Cardiac muscle cell (in vitro differentiated cells and primary cell): ENCODE results near the gene UCHL1. TPM values are rescaled to one million over a fixed set of nuclear protein-coding genes. Genes with fewer than 3 reads are reported as not detected.

Experiments
- DNase-seq, 2 donors: peaks; one replicate each; pipeline versions ENCODE4 v3.0.0 to v3.0.0-alpha.2; 2010 to 2017; ENCODE audit warnings: low read depth in 1 of 2, low spot score in 1 of 2
- H3K27ac ChIP-seq: fragments of 200-600 bp; sonication (generic); 2 replicates; pipeline ENCODE4 v1.5.1; 2016
- H3K27me3 ChIP-seq: fragments of 200-600 bp; sonication (generic); 2 replicates; pipeline ENCODE4 v1.6.0; 2016; ENCODE audit warnings: control low read depth
- H3K36me3 ChIP-seq: fragments of 200-600 bp; sonication (generic); 2 replicates; pipeline ENCODE4 v1.5.1; 2016; ENCODE audit warnings: control low read depth
- H3K4me1 ChIP-seq: fragments of 200-600 bp; sonication (generic); 2 replicates; pipeline ENCODE4 v1.8.1; 2017; ENCODE audit warnings: low read depth, mild to moderate bottlenecking, mixed run types
- H3K4me3 ChIP-seq: fragments of 200-600 bp; sonication (generic); 2 replicates; pipeline ENCODE4 v1.5.1; 2016; ENCODE audit warnings: mild to moderate bottlenecking
- H3K9me3 ChIP-seq: fragments of 200-600 bp; sonication (generic); 2 replicates; pipeline ENCODE4 v1.5.1; 2017; ENCODE audit warnings: low read depth, mild to moderate bottlenecking, control low read depth
- polyA plus RNA-seq: library from polyadenylated mRNA; unstranded; fragments of >200 nt; fragmentation: Nextera tagmentation; extraction: Ambion mirVana; gene quantifications from 2 replicates; pipeline ENCODE4 v1.2.1, GENCODE V29; 2016
- total RNA-seq: library from RNA; depleted of rRNA; stranded (reverse); fragments of >200 nt; gene quantifications from 2 replicates; pipeline ENCODE4 v1.2.3, GENCODE V29; 2016
- TF ChIP-seq, protein P1 (sequence below): IDR thresholded peaks from 2 replicates; pipeline ENCODE4 v1.5.1; 2012; ENCODE audit warnings: low read depth, mild to moderate bottlenecking, low read length

Gene UCHL1
- total RNA-seq (36.3 and 71.8 TPM in 2 replicates), polyA plus RNA-seq (33.3 and 60.3 TPM in 2 replicates)

DNA sequence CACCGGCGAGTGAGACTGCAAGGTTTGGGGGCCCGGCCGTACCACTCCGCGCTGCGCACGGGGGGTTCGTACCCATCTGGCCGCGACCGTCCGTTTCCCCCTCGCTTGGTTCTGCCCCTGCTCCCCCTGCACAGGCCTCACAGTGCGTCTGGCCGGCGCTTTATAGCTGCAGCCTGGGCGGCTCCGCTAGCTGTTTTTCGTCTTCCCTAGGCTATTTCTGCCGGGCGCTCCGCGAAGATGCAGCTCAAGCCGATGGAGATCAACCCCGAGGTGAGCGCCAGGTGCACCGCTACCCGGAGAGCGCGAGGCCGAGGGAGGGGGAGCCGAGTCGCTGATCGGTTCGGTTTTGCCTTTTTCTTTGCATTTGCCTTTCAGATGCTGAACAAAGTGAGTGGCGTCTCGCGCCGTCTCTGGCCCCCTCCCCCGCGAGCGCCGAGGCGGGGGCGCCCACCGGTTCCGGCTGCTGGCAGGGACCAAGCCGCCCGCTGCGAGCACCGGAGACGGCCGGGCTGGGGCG lies at the start of gene UCHL1:
Gene UCHL1, plus strand, starts transcription at position 189 of the 517 bp plus-strand sequence. Its CDS starts 49 bp downstream, at position 238.
- Histone ChIP-seq H3K27me3 (peaks cover 33% of the 10 kb centered on the region), H3K4me1 (no peaks in the 10 kb centered on the region), H3K9me3 (no peaks in the 10 kb centered on the region), H3K36me3 (no peaks in the 10 kb centered on the region), H3K27ac (no peak within 1 kb of the TSS), H3K4me3 (peak within 1 kb of the TSS; percentile 48)
- peak; percentile 80 to 93 for DNase-seq
- TF ChIP-seq, protein P1, sequence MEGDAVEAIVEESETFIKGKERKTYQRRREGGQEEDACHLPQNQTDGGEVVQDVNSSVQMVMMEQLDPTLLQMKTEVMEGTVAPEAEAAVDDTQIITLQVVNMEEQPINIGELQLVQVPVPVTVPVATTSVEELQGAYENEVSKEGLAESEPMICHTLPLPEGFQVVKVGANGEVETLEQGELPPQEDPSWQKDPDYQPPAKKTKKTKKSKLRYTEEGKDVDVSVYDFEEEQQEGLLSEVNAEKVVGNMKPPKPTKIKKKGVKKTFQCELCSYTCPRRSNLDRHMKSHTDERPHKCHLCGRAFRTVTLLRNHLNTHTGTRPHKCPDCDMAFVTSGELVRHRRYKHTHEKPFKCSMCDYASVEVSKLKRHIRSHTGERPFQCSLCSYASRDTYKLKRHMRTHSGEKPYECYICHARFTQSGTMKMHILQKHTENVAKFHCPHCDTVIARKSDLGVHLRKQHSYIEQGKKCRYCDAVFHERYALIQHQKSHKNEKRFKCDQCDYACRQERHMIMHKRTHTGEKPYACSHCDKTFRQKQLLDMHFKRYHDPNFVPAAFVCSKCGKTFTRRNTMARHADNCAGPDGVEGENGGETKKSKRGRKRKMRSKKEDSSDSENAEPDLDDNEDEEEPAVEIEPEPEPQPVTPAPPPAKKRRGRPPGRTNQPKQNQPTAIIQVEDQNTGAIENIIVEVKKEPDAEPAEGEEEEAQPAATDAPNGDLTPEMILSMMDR, result no peak

DNA sequence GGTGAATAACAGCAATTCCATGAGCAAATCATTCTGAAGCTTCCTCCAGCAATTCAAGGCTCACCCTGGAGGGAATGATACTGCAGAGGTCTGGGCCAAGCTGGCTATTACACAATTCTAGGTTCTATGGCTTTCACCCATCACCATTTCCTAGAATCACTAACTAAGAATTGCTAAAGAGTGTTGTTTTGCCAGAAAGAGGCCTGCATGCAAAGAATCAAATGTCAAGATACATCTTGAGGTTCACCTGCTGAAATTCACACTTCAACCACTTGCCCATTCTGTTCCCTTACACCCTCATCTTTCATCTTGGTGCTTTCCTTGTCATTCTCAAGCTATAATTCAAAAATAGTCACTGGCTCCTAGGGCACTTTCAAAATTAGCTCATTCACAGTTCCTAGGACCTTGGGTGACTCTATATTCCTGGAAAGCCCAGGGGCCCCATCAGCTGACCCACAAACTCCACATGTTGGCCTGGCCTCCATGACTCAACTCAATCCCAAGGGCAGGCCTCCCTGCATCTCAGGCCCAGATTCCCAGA lies 49.4 kb upstream of the UCHL1 start:
- DNase-seq, result peak in 1 of 2 donors; percentile 78
- no peak overlapping the region for H3K27ac ChIP-seq
- TF ChIP-seq, protein P1, result no peak
- no peaks in the 10 kb centered on the region for H3K9me3 ChIP-seq
- peaks cover 2% of the 10 kb centered on the region for H3K27me3 ChIP-seq
- no peaks in the 10 kb centered on the region for H3K4me1 ChIP-seq
- no peak overlapping the region for H3K4me3 ChIP-seq
- H3K36me3 ChIP-seq, result no peaks in the 10 kb centered on the region

DNA sequence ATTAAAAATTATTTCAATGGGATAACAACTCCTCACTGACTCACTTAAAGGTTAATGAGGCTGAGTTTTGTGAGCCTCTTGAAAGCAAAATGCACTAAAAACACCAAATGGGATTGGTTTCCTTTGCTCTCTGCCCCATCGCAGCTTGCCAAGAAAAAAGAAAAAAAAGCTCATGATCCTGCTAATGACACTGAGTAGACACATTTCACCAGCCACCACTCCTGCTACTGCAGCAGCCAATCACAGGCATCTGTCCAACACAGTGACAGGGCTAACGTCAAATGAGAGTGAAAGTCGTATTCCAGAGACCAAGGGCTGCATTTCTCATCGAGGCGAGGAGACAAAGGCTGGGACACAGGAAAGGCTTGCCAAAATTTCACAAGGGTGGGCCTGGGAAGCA lies 47.5 kb upstream of the UCHL1 start:
- peaks cover 12% of the 10 kb centered on the region for H3K27me3 ChIP-seq
- H3K4me3 ChIP-seq, result no peak overlapping the region
- no peak overlapping the region for H3K27ac ChIP-seq
- DNase-seq, result peak in 1 of 2 donors; percentile 40
- H3K36me3 ChIP-seq, result no peaks in the 10 kb centered on the region
- no peaks in the 10 kb centered on the region for H3K9me3 ChIP-seq
- peaks cover 4% of the 10 kb centered on the region for H3K4me1 ChIP-seq
- TF ChIP-seq, protein P1, result no peak

DNA sequence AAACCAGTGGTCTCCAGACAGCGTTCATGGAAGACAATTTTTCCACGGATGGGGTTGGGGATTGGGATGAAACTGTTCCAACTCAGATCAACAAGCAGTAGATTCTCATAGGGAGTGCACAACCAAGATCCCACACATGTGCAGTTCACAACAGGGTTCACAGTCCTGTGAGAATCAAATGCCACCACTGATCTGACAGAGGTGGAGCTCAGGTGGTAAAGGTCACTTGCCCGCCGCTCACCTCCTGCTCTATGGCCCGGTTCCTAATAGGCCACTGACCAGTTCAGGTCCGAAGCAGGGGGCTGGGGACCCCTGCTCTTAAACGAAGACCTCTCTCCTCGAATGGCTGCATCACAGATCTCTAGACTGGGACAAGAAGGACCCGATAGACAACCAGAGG lies 46.8 kb upstream of the UCHL1 start:
- Histone ChIP-seq H3K9me3 (no peaks in the 10 kb centered on the region), H3K27me3 (peaks cover 12% of the 10 kb centered on the region), H3K4me1 (peaks cover 4% of the 10 kb centered on the region), H3K36me3 (no peaks in the 10 kb centered on the region), H3K4me3 (no peak overlapping the region), H3K27ac (no peak overlapping the region)
- TF ChIP-seq, protein P1, result no peak
- no peak for DNase-seq

DNA sequence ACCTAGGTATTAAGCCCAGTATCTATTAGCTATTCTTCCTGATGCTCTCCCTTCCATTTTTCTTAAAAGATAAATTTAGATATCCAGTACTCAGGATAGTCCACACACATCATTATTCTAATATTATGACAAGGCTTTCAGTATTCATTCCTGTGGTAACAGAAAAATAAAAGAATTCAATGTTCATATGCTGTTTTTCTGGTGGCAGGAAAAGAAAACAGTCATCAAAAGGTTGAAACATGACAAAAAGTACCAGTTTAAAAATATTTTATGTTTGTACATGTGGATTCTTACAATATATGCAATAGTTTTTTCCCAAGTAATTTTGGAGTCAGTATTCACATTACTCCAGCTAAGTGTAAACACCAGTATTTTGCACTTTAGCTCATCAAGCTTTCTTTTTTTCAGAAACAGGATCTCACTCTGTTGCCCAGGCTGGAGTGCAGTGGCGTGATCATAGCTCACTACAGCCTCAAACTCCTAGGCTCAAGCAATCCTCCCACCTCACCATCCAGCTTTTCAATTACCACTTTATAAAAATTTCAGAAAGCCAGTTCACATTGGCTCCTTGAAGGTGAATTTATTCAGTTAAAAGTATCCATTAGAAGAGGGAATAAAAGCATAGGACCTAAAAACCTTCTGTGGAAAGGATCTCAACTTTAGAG lies 44.6 kb upstream of the UCHL1 start:
- peaks cover 4% of the 10 kb centered on the region for H3K4me1 ChIP-seq
- peaks cover 12% of the 10 kb centered on the region for H3K27me3 ChIP-seq
- H3K9me3 ChIP-seq, result no peaks in the 10 kb centered on the region
- DNase-seq, result no peak
- TF ChIP-seq, protein P1, result no peak
- no peak overlapping the region for H3K4me3 ChIP-seq
- H3K27ac ChIP-seq, result no peak overlapping the region
- H3K36me3 ChIP-seq, result no peaks in the 10 kb centered on the region
